ENCODE data around the gene BCL2L2. TPM values are rescaled to one million over a fixed set of nuclear protein-coding genes. Genes with fewer than 3 reads are reported as not detected.

The BCL2L2 gene
- total and polyA plus RNA-seq, 2 donors (not counting 1 experiment from before 2014, with no cell fraction given), result 5.4 to 17.8 TPM

DNA sequence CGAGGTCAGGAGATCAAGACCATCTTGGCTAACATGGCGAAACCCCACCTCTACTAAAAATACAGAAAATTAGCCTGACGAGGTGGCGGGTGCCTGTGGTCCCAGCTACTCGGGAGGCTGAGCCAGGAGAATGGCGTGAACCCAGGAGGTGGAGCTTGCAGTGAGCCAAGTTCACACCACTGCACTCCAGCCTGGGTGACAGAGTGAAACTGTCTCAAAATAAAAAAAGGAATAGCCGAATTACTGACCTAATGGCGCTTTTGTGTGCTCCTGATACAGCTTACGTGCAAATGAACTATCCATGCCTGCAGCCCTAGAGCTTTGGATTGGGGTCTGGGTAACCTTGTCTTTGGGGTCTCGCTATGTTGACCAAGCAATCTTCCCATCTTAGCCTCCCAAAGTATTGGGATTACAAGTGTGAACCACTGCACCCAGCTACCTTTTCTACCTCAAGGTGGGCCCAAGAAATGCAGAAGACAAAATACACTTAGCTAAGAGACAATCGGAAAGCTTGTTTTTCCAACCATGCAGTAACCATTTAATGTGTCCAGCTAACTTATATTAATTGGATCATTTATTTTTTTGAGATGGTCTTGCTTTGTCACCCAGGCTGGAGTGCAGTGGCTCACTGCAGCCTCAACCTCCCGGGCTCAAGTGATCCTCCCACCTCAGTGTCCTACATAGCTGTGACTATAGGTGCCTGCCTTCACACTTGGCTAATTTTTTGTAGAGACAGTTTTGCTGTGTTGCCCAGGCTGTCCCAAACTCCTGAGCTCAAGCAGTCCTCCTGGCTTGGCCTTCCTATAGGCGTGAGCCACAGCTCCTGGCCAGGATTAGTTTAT lies 20.1 kb downstream of the BCL2L2 start:
- Histone ChIP-seq H3K9me3 (ENCODE audit: control extremely low read depth in 1 of 3, control insufficient read depth in 2 of 3, insufficient read depth in 1 of 3, low read length in 2 of 3) (no peaks in the 10 kb centered on the region), H3K9ac (ENCODE audit: low read length) (no peak overlapping the region), H3K27me3 (replicated peaks in 1 of 4; ENCODE audit: control extremely low read depth in 1 of 4, control insufficient read depth in 3 of 4, insufficient read depth in 4 of 4, low read length in 3 of 4) (no peaks in the 10 kb centered on the region), H3K27ac (ENCODE audit: low read length in 2 of 2) (no peak overlapping the region), H3K4me2 (replicated peaks; ENCODE audit: low read depth, low read length, poor library complexity, severe bottlenecking) (no peak overlapping the region), H4K20me1 (ENCODE audit: control insufficient read depth, insufficient read depth, low read length, poor library complexity, severe bottlenecking) (peaks cover 13% of the 10 kb centered on the region), H3K4me1 (ENCODE audit: control insufficient read depth in 2 of 2, insufficient read depth in 2 of 2, low read length in 2 of 2) (peaks cover 12 to 15% of the 10 kb centered on the region in 2 donors), H3K4me3 (ENCODE audit: control extremely low read depth in 1 of 5, extremely low read depth in 1 of 5, insufficient read depth in 1 of 5, low read depth in 2 of 5, low read length in 4 of 5) (no peak overlapping the region), H2AFZ (ENCODE audit: insufficient read depth, low read depth, low read length, poor library complexity, severe bottlenecking) (no peak overlapping the region), H3K36me3 (replicated peaks in 1 of 2; ENCODE audit: control extremely low read depth in 1 of 2, control insufficient read depth in 1 of 2, extremely low read depth in 1 of 2, insufficient read depth in 2 of 2, low read length in 1 of 2) (peaks cover 7 to 32% of the 10 kb centered on the region in 2 experiments), H3K79me2 (ENCODE audit: control insufficient read depth, insufficient read depth, low read length) (peaks cover 15% of the 10 kb centered on the region)
- 87% methylated on average over 9 of the region's 13 CpGs for WGBS (ENCODE audit: insufficient coverage)
- ATAC-seq (ENCODE audit: low read depth), result no peak
- TF ChIP-seq, protein P1, sequence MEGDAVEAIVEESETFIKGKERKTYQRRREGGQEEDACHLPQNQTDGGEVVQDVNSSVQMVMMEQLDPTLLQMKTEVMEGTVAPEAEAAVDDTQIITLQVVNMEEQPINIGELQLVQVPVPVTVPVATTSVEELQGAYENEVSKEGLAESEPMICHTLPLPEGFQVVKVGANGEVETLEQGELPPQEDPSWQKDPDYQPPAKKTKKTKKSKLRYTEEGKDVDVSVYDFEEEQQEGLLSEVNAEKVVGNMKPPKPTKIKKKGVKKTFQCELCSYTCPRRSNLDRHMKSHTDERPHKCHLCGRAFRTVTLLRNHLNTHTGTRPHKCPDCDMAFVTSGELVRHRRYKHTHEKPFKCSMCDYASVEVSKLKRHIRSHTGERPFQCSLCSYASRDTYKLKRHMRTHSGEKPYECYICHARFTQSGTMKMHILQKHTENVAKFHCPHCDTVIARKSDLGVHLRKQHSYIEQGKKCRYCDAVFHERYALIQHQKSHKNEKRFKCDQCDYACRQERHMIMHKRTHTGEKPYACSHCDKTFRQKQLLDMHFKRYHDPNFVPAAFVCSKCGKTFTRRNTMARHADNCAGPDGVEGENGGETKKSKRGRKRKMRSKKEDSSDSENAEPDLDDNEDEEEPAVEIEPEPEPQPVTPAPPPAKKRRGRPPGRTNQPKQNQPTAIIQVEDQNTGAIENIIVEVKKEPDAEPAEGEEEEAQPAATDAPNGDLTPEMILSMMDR (IDR thresholded peaks at IDR 0.05), result no peak
- TF ChIP-seq EZH2 (IDR thresholded peaks at IDR 0.05; ENCODE audit: borderline replicate concordance, insufficient read depth, low read depth, low read length, poor library complexity, severe bottlenecking), result no peak
- intact Hi-C loops (cut with micrococcal nuclease), result no loop called here
- DNase-seq, result no peak
- POLR2A ChIA-PET, result no interaction called here
- no peaks in the 10 kb centered on the region for H3K9me3 Mint-ChIP-seq (ENCODE audit: insufficient read depth)
- peaks cover 3% of the 10 kb centered on the region for H3K27me3 Mint-ChIP-seq
- H3K4me1 Mint-ChIP-seq, result peaks cover 20% of the 10 kb centered on the region
- CTCF ChIA-PET, result interaction anchor here (0.6 to 4.0 kb wide), 21 partner anchors 8 to 1030 kb away, joined by 3 to 24 read pairs (median 4); partner anchors contain the start of genes AP1G2 and PPP1R3E
- H3K4me3 Mint-ChIP-seq, result no peak overlapping the region
- no peak overlapping the region for H3K27ac Mint-ChIP-seq

Measured in B cell (primary cell).